HG03175 (cell line): ENCODE data around the gene SMIM44.

Source experiments
- ATAC-seq: cut with Tn5 transposase; IDR thresholded peaks from one replicate; pipeline ENCODE4 v1.9.1; 2021; ENCODE audit warnings: mild to moderate bottlenecking, moderate library complexity; ENCODE audit not compliant: unreplicated experiment

Gene SMIM44

GRCh38 chr19:3442487-3443071 lies 40.7 kb downstream of the SMIM44 start:
- no peak for ATAC-seq

GRCh38 chr19:3441986-3442329 lies 41.3 kb downstream of the SMIM44 start:
- no peak for ATAC-seq

GRCh38 chr19:3441089-3441985 lies 41.9 kb downstream of the SMIM44 start:
- ATAC-seq = no peak

DNA sequence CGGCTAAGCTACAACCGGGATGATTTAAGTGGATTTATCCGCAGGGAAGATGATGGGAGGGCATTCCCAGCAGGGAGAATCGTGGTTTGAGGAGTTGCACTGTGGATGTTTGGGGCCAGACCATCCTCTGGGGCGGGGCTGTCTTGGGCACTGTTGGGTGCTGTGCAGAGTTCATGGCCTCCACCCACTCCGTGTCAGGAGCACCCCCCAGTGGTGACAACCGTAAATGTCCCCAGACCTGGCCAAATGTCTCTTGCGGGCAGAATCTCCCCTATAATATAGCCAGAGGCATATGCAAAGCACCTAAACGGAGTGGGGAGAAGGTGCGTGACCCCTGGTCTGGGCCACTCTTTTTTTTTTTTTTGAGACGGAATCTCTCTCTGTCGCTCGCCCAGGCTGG lies 43.2 kb downstream of the SMIM44 start:
- ATAC-seq = no peak

DNA sequence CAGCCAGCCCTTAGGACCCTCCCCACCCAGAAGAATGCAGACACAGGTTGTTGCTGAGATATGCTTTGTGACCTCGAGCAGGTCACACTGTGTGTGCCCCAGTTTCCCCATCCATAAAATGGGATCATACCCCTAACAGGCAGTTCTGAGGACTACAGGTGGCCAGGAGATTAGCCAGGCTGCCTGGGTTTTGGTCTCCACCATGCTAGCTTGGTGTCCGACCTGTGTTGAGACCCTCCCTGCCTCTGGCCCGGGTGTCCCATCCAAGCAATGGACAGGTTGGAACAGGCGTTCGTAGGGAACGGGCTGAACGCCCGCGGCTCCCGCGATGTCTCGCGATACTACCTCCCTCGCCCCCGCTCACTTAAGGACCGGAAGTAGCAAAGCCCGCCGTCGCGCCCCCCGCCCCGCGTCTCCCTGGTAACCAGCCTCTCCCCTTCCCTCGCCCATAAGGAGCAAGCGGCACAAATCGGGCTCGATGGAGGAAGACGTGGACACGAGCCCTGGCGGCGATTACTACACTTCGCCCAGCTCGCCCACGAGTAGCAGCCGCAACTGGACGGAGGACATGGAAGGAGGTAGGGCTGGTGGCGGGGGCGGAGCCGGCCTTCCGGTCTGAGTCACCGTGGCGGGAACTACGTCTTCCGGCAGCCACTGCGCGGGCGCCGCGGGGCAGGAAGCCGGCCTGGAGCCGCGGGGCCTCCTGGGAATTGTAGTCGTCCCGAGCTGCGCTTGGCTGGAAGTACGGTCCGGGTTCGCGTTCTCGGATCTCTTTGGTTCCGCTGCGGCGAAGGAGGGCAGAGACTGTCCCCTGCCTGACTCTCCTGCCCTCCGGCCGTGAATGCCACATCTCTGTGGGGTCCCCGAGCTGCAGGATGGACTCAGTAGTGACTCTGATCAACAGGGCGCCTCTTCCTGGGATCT lies 48.3 kb downstream of the SMIM44 start:
- ATAC-seq = peak; percentile 87

DNA sequence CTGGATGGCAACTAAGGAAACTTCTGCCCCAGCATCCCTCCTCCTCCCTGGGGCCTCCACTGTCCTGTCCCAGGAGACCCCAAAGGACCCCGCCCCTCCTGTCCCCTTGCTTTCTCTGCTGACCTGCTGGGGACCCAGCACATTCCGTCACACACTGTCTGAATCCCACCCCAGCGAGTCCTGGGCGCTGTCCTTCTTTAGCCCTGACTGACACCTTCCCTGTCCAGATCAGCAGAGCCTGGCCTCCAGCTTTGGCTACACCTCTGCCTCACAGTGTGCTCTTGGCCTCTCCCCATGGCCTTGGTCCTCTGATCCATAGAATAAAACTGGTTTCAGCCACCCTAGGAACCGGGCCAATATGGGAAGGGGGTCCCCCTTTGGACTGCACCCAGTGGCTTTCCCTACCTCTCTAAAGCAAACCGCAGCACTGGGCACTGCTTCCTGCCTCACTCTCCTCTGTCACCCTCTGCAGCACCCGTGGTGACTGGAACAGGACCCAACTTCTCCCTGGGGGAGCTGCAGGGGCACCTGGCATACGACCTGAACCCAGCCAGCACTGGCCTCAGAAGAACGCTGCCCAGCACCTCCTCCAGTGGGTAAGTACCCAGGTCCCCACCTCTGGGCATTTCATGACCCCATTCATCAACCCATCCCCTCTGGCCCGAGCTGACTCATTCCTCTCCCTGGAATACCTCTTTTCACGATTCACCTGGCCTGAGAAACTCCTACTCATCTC lies 49.3 kb downstream of the SMIM44 start:
- ATAC-seq = no peak

DNA sequence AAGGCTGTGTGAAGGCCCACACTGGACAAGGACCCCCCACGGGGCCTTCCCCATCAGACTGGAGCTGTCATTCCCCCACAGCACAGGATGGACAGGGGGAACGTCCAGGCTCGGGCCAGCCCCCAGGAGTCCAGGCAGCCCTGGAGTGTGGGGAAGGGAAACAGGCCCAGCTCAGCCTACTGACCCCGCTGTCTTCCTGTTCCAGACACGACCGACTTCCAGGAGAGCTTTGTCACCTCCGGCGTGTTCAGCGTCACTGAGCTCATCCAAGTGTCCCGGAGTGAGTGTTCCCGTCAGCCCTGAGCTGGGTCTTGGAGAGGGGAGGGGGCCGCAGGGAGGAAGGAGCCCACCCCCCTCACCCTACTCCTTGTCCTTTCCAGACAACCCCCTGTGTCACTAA lies 49.9 kb downstream of the SMIM44 start:
- no peak for ATAC-seq
